HepG2 (cell line): ENCODE results near the gene JMJD6. TPM values are rescaled to one million over a fixed set of nuclear protein-coding genes. Genes with fewer than 3 reads are reported as not detected.

ENCODE experiments used
- ATF1 ChIP-seq: IDR thresholded peaks from 2 replicates; pipeline ENCODE4 v1.6.1; 2016; ENCODE audit warnings: mild to moderate bottlenecking, control low read depth
- CAMTA2 ChIP-seq: sonication (generic); formaldehyde crosslinking; IDR thresholded peaks from 2 replicates; pipeline ENCODE4 v1.4.0; 2020; ENCODE audit warnings: mild to moderate bottlenecking, missing genetic modification reagents, borderline replicate concordance
- CBX1 ChIP-seq: IDR thresholded peaks from one replicate; pipeline ENCODE4 v1.6.1; 2016; ENCODE audit warnings: antibody characterized with exemption, low read depth
- CC2D1A ChIP-seq: sonication (generic); formaldehyde crosslinking; IDR thresholded peaks from 2 replicates; pipeline ENCODE4 v1.8.1; 2023; ENCODE audit warnings: mild to moderate bottlenecking, missing genetic modification reagents
- CREB1 ChIP-seq, 2 experiments: fragments of 450-650 bp in 1 of 2; IDR thresholded peaks; 2 replicates each; pipeline ENCODE4 v1.6.1; 2016 to 2017; ENCODE audit warnings: control low read depth in 1 of 2, mild to moderate bottlenecking in 1 of 2, missing compliant biosample characterization in 1 of 2, missing genetic modification characterization in 1 of 2
- DNMT1 ChIP-seq: sonication (generic); formaldehyde crosslinking; IDR thresholded peaks from 2 replicates; pipeline ENCODE4 v1.5.1; 2020; ENCODE audit warnings: mild to moderate bottlenecking, missing genetic modification reagents
- FOXM1 ChIP-seq: sonication (generic); formaldehyde crosslinking; IDR thresholded peaks from 2 replicates; pipeline ENCODE4 v1.5.0; 2020; ENCODE audit warnings: missing genetic modification reagents
- HES4 ChIP-seq: sonication (generic); formaldehyde crosslinking; IDR thresholded peaks from 2 replicates; pipeline ENCODE4 v1.9.0; 2021; ENCODE audit warnings: mild to moderate bottlenecking, missing genetic modification reagents, borderline replicate concordance
- KAT8 ChIP-seq: IDR thresholded peaks from 2 replicates; pipeline ENCODE4 v1.6.1; 2016; ENCODE audit warnings: missing genetic modification reagents, missing compliant biosample characterization
- KLF12 ChIP-seq: sonication (generic); formaldehyde crosslinking; IDR thresholded peaks from 2 replicates; pipeline ENCODE4 v1.4.0; 2020; ENCODE audit warnings: missing genetic modification reagents, borderline replicate concordance
- PAX8 ChIP-seq: sonication (generic); formaldehyde crosslinking; IDR thresholded peaks from 2 replicates; pipeline ENCODE4 v1.8.0; 2022; ENCODE audit warnings: mild to moderate bottlenecking, missing genetic modification reagents, borderline replicate concordance
- PHF5A ChIP-seq: IDR thresholded peaks from one replicate; pipeline ENCODE4 v1.6.1; 2018; ENCODE audit warnings: low read depth, missing genetic modification reagents; ENCODE audit not compliant: unreplicated experiment
- PRPF4 ChIP-seq: fragments of 200-400 bp; formaldehyde crosslinking; IDR thresholded peaks from 2 replicates; pipeline ENCODE4 v1.6.1; 2016; ENCODE audit warnings: low read length, low read depth; ENCODE audit not compliant: poor library complexity, severe bottlenecking
- RFX5 ChIP-seq: IDR thresholded peaks from 2 replicates; pipeline ENCODE4 v1.6.1; 2011; ENCODE audit warnings: low read depth, low read length, improper control_type of control experiment
- SOX5 ChIP-seq: IDR thresholded peaks from 2 replicates; pipeline ENCODE4 v1.6.1; 2016; ENCODE audit warnings: borderline replicate concordance
- STAG1 ChIP-seq: sonication (generic); formaldehyde crosslinking; IDR thresholded peaks from 2 replicates; pipeline ENCODE4 v1.4.0; 2020; ENCODE audit warnings: missing genetic modification reagents
- ZFY ChIP-seq: sonication (generic); formaldehyde crosslinking; IDR thresholded peaks from 2 replicates; pipeline ENCODE4 v1.4.0; 2020; ENCODE audit warnings: missing genetic modification reagents
- ZNF577 ChIP-seq: sonication (generic); formaldehyde crosslinking; IDR thresholded peaks from 2 replicates; pipeline ENCODE4 v1.4.0; 2020; ENCODE audit warnings: mild to moderate bottlenecking, low read depth, missing genetic modification reagents, borderline replicate concordance
- ZNF766 ChIP-seq: sonication (generic); formaldehyde crosslinking; IDR thresholded peaks from 2 replicates; pipeline ENCODE4 v1.5.0; 2020; ENCODE audit warnings: missing genetic modification reagents, borderline replicate concordance
- ZSCAN22 ChIP-seq: sonication (generic); formaldehyde crosslinking; IDR thresholded peaks from 2 replicates; pipeline ENCODE4 v1.4.0; 2020; ENCODE audit warnings: mild to moderate bottlenecking, missing genetic modification reagents
- ZSCAN9 ChIP-seq: IDR thresholded peaks from 2 replicates; pipeline ENCODE4 v1.6.1; 2016; ENCODE audit warnings: borderline replicate concordance
- polyA plus RNA-seq, 8 experiments: library from polyadenylated mRNA; depleted of rRNA in 3 of 8; stranded (reverse) in 7 of 8; unstranded in 1 of 8; fragments of >200 nt; fragmentation: Illumina TruSeq in 4 of 8; extraction: Trizol in 4 of 8; gene quantifications; 2 replicates each; pipeline versions ENCODE4 v1.2.1 to v1.2.3, GENCODE V29; 2011 to 2016; ENCODE audit warnings: low read depth in 4 of 8, missing spikeins in 1 of 8, mixed read lengths in 1 of 8; ENCODE audit not compliant: insufficient read depth in 1 of 8
- total RNA-seq, 5 experiments: library from RNA; depleted of rRNA; stranded (reverse); fragments of >200 nt; fragmentation: Illumina TruSeq; extraction: Trizol; gene quantifications; 2 replicates each; pipeline ENCODE4 v1.2.3, GENCODE V29; 2016; ENCODE audit warnings: low read depth in 1 of 5
- TF ChIP-seq, protein P1 (sequence below): sonication (generic); formaldehyde crosslinking; IDR thresholded peaks from 2 replicates; pipeline ENCODE4 v1.5.1; 2020; ENCODE audit warnings: mild to moderate bottlenecking, missing genetic modification reagents, borderline replicate concordance
- TF ChIP-seq, protein P2 (sequence below): sonication (generic); formaldehyde crosslinking; conservative IDR thresholded peaks from 2 replicates; pipeline ENCODE4 v1.4.0; 2020; ENCODE audit warnings: missing genetic modification reagents
- TF ChIP-seq, protein P3 (sequence below): sonication (generic); formaldehyde crosslinking; IDR thresholded peaks from 2 replicates; pipeline ENCODE4 v1.5.0; 2020; ENCODE audit warnings: missing genetic modification reagents

JMJD6 gene
- total and polyA plus RNA-seq, 2 of the 13 experiments (the other 11 are each of a cell fraction or from before 2014, with no cell fraction given): 33.6 to 41.0 TPM

DNA sequence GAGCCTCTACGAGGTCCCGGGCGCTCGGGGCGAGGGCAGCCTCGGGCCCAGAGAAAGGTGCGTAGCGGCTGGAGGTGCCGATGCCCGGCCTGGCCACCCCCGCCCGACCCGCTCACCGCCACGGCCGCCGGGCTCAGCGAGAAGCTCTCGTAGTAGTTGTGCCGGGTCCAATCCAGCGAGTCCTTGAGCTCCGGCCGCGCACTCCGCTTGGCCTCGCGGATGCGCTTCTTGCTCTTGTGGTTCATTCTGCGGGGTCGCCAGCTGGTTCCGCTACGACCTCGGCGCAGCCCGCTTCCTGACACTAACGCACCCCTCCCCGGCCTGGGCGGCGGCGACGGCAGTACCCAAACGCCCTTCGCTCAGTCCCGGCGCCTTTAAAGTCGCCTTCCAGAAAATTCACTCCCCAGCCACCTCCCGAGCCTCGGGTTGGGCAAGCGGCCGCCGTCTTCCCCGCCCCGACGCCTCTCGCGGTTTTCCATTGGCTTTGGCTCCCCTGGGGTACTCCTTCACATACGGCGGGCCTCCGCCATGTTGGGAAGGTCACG lies at the start of gene JMJD6 (continued):
- TF ChIP-seq, protein P1, sequence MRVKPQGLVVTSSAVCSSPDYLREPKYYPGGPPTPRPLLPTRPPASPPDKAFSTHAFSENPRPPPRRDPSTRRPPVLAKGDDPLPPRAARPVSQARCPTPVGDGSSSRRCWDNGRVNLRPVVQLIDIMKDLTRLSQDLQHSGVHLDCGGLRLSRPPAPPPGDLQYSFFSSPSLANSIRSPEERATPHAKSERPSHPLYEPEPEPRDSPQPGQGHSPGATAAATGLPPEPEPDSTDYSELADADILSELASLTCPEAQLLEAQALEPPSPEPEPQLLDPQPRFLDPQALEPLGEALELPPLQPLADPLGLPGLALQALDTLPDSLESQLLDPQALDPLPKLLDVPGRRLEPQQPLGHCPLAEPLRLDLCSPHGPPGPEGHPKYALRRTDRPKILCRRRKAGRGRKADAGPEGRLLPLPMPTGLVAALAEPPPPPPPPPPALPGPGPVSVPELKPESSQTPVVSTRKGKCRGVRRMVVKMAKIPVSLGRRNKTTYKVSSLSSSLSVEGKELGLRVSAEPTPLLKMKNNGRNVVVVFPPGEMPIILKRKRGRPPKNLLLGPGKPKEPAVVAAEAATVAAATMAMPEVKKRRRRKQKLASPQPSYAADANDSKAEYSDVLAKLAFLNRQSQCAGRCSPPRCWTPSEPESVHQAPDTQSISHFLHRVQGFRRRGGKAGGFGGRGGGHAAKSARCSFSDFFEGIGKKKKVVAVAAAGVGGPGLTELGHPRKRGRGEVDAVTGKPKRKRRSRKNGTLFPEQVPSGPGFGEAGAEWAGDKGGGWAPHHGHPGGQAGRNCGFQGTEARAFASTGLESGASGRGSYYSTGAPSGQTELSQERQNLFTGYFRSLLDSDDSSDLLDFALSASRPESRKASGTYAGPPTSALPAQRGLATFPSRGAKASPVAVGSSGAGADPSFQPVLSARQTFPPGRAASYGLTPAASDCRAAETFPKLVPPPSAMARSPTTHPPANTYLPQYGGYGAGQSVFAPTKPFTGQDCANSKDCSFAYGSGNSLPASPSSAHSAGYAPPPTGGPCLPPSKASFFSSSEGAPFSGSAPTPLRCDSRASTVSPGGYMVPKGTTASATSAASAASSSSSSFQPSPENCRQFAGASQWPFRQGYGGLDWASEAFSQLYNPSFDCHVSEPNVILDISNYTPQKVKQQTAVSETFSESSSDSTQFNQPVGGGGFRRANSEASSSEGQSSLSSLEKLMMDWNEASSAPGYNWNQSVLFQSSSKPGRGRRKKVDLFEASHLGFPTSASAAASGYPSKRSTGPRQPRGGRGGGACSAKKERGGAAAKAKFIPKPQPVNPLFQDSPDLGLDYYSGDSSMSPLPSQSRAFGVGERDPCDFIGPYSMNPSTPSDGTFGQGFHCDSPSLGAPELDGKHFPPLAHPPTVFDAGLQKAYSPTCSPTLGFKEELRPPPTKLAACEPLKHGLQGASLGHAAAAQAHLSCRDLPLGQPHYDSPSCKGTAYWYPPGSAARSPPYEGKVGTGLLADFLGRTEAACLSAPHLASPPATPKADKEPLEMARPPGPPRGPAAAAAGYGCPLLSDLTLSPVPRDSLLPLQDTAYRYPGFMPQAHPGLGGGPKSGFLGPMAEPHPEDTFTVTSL (CRISPR knock-in tag): no peak
- TF ChIP-seq ZNF766 (CRISPR knock-in tag): no peak
- TF ChIP-seq HES4: no peak; the same call in 1 of the 2 replicates
- no peak for TF ChIP-seq DNMT1 (CRISPR knock-in tag)
- TF ChIP-seq ZSCAN9 (CRISPR knock-in tag): 0 out of 2 replicates have a peak, but pooled peaks have one; percentile 15
- TF ChIP-seq RFX5: no peak
- TF ChIP-seq FOXM1 (CRISPR knock-in tag): no peak
- TF ChIP-seq PRPF4: no peak
- TF ChIP-seq, protein P2, sequence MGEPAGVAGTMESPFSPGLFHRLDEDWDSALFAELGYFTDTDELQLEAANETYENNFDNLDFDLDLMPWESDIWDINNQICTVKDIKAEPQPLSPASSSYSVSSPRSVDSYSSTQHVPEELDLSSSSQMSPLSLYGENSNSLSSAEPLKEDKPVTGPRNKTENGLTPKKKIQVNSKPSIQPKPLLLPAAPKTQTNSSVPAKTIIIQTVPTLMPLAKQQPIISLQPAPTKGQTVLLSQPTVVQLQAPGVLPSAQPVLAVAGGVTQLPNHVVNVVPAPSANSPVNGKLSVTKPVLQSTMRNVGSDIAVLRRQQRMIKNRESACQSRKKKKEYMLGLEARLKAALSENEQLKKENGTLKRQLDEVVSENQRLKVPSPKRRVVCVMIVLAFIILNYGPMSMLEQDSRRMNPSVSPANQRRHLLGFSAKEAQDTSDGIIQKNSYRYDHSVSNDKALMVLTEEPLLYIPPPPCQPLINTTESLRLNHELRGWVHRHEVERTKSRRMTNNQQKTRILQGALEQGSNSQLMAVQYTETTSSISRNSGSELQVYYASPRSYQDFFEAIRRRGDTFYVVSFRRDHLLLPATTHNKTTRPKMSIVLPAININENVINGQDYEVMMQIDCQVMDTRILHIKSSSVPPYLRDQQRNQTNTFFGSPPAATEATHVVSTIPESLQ (CRISPR knock-in tag): no peak; the same call in 1 of the 2 replicates
- peak; percentile 72 for TF ChIP-seq PHF5A (CRISPR knock-in tag)
- TF ChIP-seq ZFY (CRISPR knock-in tag): peak; percentile 90
- TF ChIP-seq SOX5 (CRISPR knock-in tag): no peak
- peak; percentile 81 for TF ChIP-seq KAT8 (CRISPR knock-in tag)
- no peak for TF ChIP-seq ZNF577
- TF ChIP-seq KLF12 (CRISPR knock-in tag): peak; percentile 85; the same call in 1 of the 2 replicates
- no peak for TF ChIP-seq PAX8 (CRISPR knock-in tag)
- TF ChIP-seq CBX1: peak; percentile 69
- TF ChIP-seq STAG1 (CRISPR knock-in tag): 0 out of 2 replicates have a peak, but pooled peaks have one; percentile 1
- peak; percentile 77 for TF ChIP-seq CAMTA2
- TF ChIP-seq ZSCAN22: no peak
- TF ChIP-seq CC2D1A (CRISPR knock-in tag): no peak
- peak; percentile 75; the same call in 1 of the 2 replicates for TF ChIP-seq CREB1 (IDR thresholded peaks at IDR 0.05)
- peak; percentile 91 for TF ChIP-seq CREB1 (CRISPR knock-in tag; IDR thresholded peaks at IDR 0.05)
- TF ChIP-seq, protein P3, sequence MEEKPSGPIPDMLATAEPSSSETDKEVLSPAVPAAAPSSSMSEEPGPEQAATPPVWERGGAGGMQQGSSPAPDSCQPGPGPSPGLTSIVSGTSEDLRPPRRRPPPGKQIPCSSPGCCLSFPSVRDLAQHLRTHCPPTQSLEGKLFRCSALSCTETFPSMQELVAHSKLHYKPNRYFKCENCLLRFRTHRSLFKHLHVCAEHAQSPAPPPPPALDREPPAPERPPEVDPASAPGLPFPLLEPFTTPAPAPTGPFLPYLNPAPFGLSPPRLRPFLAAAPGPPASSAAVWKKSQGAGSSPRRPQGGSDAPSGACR (CRISPR knock-in tag): no peak
- TF ChIP-seq ATF1: peak; percentile 87
